Measurements from ENCODE around the gene VASH2. TPM values are rescaled to one million over a fixed set of nuclear protein-coding genes. Genes with fewer than 3 reads are reported as not detected.

Gene VASH2
- total RNA-seq, 1 donor from 2014 or later = 0.84 TPM

GRCh38 chr1:213032651-213033050 lies 82.3 kb downstream of the VASH2 start:
- DNase-seq = no peak
- H3K27me3 Mint-ChIP-seq = peaks cover 57% of the 10 kb centered on the region
- H3K4me3 Mint-ChIP-seq = no peak overlapping the region
- H3K27ac Mint-ChIP-seq = no peak overlapping the region
- intact Hi-C loops (cut with micrococcal nuclease) = no loop called here
- H3K9me3 Mint-ChIP-seq = no peaks in the 10 kb centered on the region
- no peaks in the 10 kb centered on the region for H3K4me1 Mint-ChIP-seq
- H3K36me3 Mint-ChIP-seq (ENCODE audit: low read depth) = no peaks in the 10 kb centered on the region

GRCh38 chr1:213034713-213035112 lies 84.4 kb downstream of the VASH2 start:
- no peak overlapping the region for H3K4me3 Mint-ChIP-seq
- DNase-seq = no peak
- no peaks in the 10 kb centered on the region for H3K4me1 Mint-ChIP-seq
- no peak overlapping the region for H3K27ac Mint-ChIP-seq
- H3K9me3 Mint-ChIP-seq = no peaks in the 10 kb centered on the region
- H3K36me3 Mint-ChIP-seq (ENCODE audit: low read depth) = no peaks in the 10 kb centered on the region
- H3K27me3 Mint-ChIP-seq = peaks cover 46% of the 10 kb centered on the region
- intact Hi-C loops (cut with micrococcal nuclease) = no loop called here

- DNase-seq = no peak
- Mint-ChIP-seq H3K27me3 (peaks cover 39% of the 10 kb centered on the region), H3K4me3 (no peak overlapping the region), H3K36me3 (ENCODE audit: low read depth) (no peaks in the 10 kb centered on the region), H3K27ac (no peak overlapping the region), H3K4me1 (no peaks in the 10 kb centered on the region), H3K9me3 (no peaks in the 10 kb centered on the region)
- intact Hi-C loops (cut with micrococcal nuclease) = no loop called here
Observed at GRCh38 chr1:213035573-213035972, 85.2 kb downstream of the VASH2 start.

Other genes starting within 250 kb of the VASH2 start
- 37.3 and 40.0 TPM in 2 replicates for gene NSL1, start 158.8 kb upstream of the VASH2 start, total RNA-seq
- 15.1 and 16.2 TPM in 2 replicates for gene TATDN3, start 158.6 kb upstream of the VASH2 start, total RNA-seq
- not detected in 2 replicates for gene SPATA45, start 102.9 kb upstream of the VASH2 start, total RNA-seq
- 17.9 and 21.8 TPM in 2 replicates for gene FLVCR1, start 92.3 kb upstream of the VASH2 start, total RNA-seq
- 43.7 and 47.6 TPM in 2 replicates for gene ANGEL2, start 65.3 kb downstream of the VASH2 start, total RNA-seq
- gene RPS6KC1, start 100.7 kb downstream of the VASH2 start, total RNA-seq = 7.0 and 7.5 TPM in 2 replicates

Data from activated CD4-positive, alpha-beta T cell treated with anti-CD3 and anti-CD28 coated beads, Interleukin-2, amount 10 ng/mL, durations not matched to agents 24 days and 14 days (primary cell).